ENCODE results near the gene SLC45A1. TPM values are rescaled to one million over a fixed set of nuclear protein-coding genes. Genes with fewer than 3 reads are reported as not detected.

Gene SLC45A1
- total RNA-seq, 2 donors from 2014 or later = 0.15 to 0.42 TPM

DNA sequence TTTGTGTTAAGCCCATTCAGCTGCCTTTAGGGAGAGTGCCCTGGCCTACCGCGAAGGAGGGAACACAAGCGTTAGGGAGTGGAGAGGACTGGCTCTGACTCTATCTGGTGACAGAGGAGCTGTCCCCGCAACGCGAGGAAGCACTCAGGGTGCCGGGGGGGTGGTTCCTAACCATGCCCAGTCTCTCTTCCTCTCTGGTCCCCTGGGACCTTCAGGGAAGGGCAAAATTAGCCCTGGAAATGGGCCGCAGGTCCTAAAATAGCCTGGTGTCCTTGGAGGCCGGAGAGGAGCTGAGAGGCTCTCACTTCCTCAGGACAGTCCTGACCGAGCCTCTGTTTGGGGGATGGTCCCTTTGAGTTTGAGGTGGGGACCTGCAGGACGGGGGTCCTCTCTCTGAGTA lies 5.8 kb downstream of the SLC45A1 start:
- no peaks in the 10 kb centered on the region for H3K36me3 Mint-ChIP-seq (ENCODE audit: low read depth)
- H3K4me1 Mint-ChIP-seq = peaks cover 7% of the 10 kb centered on the region
- no peak overlapping the region for H3K4me3 Mint-ChIP-seq
- no peak for ATAC-seq (replicated peaks)
- H3K9me3 Mint-ChIP-seq = peaks cover 4% of the 10 kb centered on the region
- H3K27me3 Mint-ChIP-seq = no peaks in the 10 kb centered on the region
- no peak overlapping the region for H3K27ac Mint-ChIP-seq

- no peak overlapping the region for H3K27ac Mint-ChIP-seq
- H3K4me3 Mint-ChIP-seq = no peak overlapping the region
- no peaks in the 10 kb centered on the region for H3K36me3 Mint-ChIP-seq (ENCODE audit: low read depth)
- peaks cover 4% of the 10 kb centered on the region for H3K9me3 Mint-ChIP-seq
- no peak for ATAC-seq (replicated peaks)
- peaks cover 7% of the 10 kb centered on the region for H3K4me1 Mint-ChIP-seq
- H3K27me3 Mint-ChIP-seq = no peaks in the 10 kb centered on the region
These were observed 6.4 kb downstream of the SLC45A1 start for GRCh38 chr1:8324176-8324810.

GRCh38 chr1:8325771-8326170 lies 7.9 kb downstream of the SLC45A1 start:
- Mint-ChIP-seq H3K4me3 (no peak overlapping the region), H3K27ac (no peak overlapping the region), H3K9me3 (peaks cover 4% of the 10 kb centered on the region), H3K4me1 (peaks cover 7% of the 10 kb centered on the region), H3K27me3 (no peaks in the 10 kb centered on the region), H3K36me3 (ENCODE audit: low read depth) (no peaks in the 10 kb centered on the region)
- no peak for ATAC-seq (replicated peaks)

- H3K27ac Mint-ChIP-seq = no peak overlapping the region
- no peak overlapping the region for H3K4me3 Mint-ChIP-seq
- no peaks in the 10 kb centered on the region for H3K36me3 Mint-ChIP-seq (ENCODE audit: low read depth)
- peaks cover 4% of the 10 kb centered on the region for H3K9me3 Mint-ChIP-seq
- H3K4me1 Mint-ChIP-seq = peaks cover 6% of the 10 kb centered on the region
- ATAC-seq (replicated peaks) = no peak
- H3K27me3 Mint-ChIP-seq = no peaks in the 10 kb centered on the region
These were observed 8.4 kb downstream of the SLC45A1 start for GRCh38 chr1:8326265-8326664.

DNA sequence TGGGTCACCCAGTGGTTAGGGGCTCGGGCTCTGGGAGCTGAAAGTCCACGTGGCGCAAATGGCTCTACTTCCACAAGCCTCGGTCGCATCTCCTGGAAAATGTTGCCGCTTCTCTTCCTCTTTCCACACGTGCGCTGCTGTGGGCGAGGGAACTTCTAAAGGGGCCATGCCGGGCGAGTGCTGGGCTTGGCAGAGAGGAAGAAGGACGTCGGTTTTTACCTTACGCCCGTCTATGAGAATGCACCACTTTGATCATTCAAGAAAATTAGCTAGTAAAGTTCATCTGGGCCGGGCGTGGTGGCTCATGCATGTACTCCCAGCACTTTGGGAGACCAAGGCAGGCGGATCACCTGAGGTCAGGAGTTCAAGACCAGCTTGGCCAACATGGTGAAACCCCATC lies 10.4 kb downstream of the SLC45A1 start:
- Mint-ChIP-seq H3K4me3 (no peak overlapping the region), H3K36me3 (ENCODE audit: low read depth) (no peaks in the 10 kb centered on the region), H3K4me1 (no peaks in the 10 kb centered on the region), H3K9me3 (no peaks in the 10 kb centered on the region), H3K27me3 (no peaks in the 10 kb centered on the region), H3K27ac (no peak overlapping the region)
- no peak for ATAC-seq (replicated peaks)

DNA sequence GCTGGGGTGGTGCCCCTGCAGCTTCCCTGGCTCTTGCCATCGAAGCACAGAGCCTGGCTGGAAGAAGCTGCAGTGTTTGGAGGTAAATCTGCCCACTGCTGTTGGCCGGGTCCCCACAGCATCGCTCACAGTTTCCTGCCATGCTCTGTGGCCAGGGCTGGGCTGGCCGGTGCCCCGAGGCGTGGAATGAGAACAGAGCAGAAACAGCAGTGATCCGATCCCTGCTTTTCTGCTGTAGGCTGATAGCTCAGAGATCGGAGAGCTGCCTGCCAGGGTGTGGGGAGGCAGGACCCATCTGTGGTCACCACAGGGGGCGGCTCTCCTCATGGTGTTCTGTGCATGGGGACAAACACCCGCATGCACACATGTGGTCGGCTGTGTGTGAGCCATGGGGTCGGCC lies 11.5 kb downstream of the SLC45A1 start:
- no peaks in the 10 kb centered on the region for H3K36me3 Mint-ChIP-seq (ENCODE audit: low read depth)
- no peak overlapping the region for H3K27ac Mint-ChIP-seq
- H3K4me3 Mint-ChIP-seq = no peak overlapping the region
- no peak for ATAC-seq (replicated peaks)
- no peaks in the 10 kb centered on the region for H3K4me1 Mint-ChIP-seq
- H3K27me3 Mint-ChIP-seq = no peaks in the 10 kb centered on the region
- no peaks in the 10 kb centered on the region for H3K9me3 Mint-ChIP-seq

DNA sequence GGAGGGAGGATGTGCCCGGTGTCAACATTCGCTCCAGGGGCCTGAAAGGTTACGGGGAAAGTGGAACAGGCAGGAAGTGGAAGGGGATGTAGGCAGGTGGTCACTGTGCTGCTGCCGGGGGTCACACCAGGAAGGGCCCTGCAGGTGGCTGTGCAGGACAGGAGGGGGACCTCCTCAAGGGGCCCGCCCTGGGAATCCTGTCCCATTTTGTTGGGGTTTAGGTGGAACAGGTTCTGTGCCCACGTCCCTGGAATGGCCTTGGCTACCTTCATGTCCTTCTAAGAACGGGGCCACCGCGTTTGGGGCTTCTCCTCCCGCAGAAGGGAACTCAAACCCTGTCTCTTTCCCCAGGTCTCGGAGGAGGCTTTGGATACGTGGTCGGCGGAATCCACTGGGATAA lies 11.9 kb downstream of the SLC45A1 start:
- ATAC-seq (replicated peaks) = no peak
- H3K4me1 Mint-ChIP-seq = no peaks in the 10 kb centered on the region
- H3K9me3 Mint-ChIP-seq = no peaks in the 10 kb centered on the region
- H3K4me3 Mint-ChIP-seq = no peak overlapping the region
- no peaks in the 10 kb centered on the region for H3K27me3 Mint-ChIP-seq
- H3K27ac Mint-ChIP-seq = no peak overlapping the region
- no peaks in the 10 kb centered on the region for H3K36me3 Mint-ChIP-seq (ENCODE audit: low read depth)

- H3K27me3 Mint-ChIP-seq = no peaks in the 10 kb centered on the region
- H3K4me3 Mint-ChIP-seq = no peak overlapping the region
- H3K36me3 Mint-ChIP-seq (ENCODE audit: low read depth) = no peaks in the 10 kb centered on the region
- ATAC-seq (replicated peaks) = no peak
- no peaks in the 10 kb centered on the region for H3K9me3 Mint-ChIP-seq
- H3K27ac Mint-ChIP-seq = no peak overlapping the region
- H3K4me1 Mint-ChIP-seq = no peaks in the 10 kb centered on the region
These were observed 12.6 kb downstream of the SLC45A1 start for GRCh38 chr1:8330271-8331125.

DNA sequence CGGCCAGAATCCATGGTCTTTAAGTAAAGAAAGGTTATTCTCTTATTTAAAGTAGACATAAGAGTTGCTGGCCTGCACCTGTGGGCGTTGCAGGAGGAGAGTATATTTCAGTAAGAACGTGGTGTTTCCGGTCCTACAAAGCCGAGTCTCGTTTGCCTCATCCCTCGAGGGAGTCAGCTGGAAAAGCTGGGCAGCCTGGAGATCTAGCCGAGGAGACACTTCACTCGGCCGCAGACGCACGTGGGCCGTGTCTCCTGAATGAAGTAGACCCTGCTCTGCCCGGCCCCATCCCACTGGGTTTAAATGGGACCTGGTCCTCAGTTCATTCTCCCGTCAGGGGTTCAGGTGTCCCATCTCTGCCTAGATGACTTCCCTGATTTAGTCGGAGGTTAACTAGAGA lies 14.9 kb downstream of the SLC45A1 start:
- Mint-ChIP-seq H3K36me3 (ENCODE audit: low read depth) (no peaks in the 10 kb centered on the region), H3K27me3 (no peaks in the 10 kb centered on the region), H3K27ac (no peak overlapping the region), H3K4me1 (no peaks in the 10 kb centered on the region), H3K9me3 (peaks cover 4% of the 10 kb centered on the region), H3K4me3 (no peak overlapping the region)
- no peak for ATAC-seq (replicated peaks)

GRCh38 chr1:8333246-8333987 lies 15.5 kb downstream of the SLC45A1 start:
- Mint-ChIP-seq H3K27ac (no peak overlapping the region), H3K9me3 (peaks cover 4% of the 10 kb centered on the region)

GRCh38 chr1:8334106-8334851 lies 16.4 kb downstream of the SLC45A1 start:
- no peaks in the 10 kb centered on the region for H3K36me3 Mint-ChIP-seq (ENCODE audit: low read depth)
- H3K4me1 Mint-ChIP-seq = no peaks in the 10 kb centered on the region
- no peaks in the 10 kb centered on the region for H3K27me3 Mint-ChIP-seq
- H3K9me3 Mint-ChIP-seq = peaks cover 4% of the 10 kb centered on the region
- no peak for ATAC-seq (replicated peaks)
- H3K27ac Mint-ChIP-seq = no peak overlapping the region
- H3K4me3 Mint-ChIP-seq = no peak overlapping the region

More at GRCh38 chr1:8333246-8333987, 15.5 kb downstream of the SLC45A1 start:
- Mint-ChIP-seq H3K4me3 (no peak overlapping the region), H3K36me3 (ENCODE audit: low read depth) (no peaks in the 10 kb centered on the region), H3K4me1 (no peaks in the 10 kb centered on the region), H3K27me3 (no peaks in the 10 kb centered on the region)
- no peak for ATAC-seq (replicated peaks)

GRCh38 chr1:8335246-8335645 lies 17.3 kb downstream of the SLC45A1 start:
- ATAC-seq (replicated peaks) = no peak
- Mint-ChIP-seq H3K4me1 (no peaks in the 10 kb centered on the region), H3K9me3 (peaks cover 4% of the 10 kb centered on the region), H3K4me3 (no peak overlapping the region), H3K27ac (no peak overlapping the region), H3K27me3 (no peaks in the 10 kb centered on the region), H3K36me3 (ENCODE audit: low read depth) (no peaks in the 10 kb centered on the region)

DNA sequence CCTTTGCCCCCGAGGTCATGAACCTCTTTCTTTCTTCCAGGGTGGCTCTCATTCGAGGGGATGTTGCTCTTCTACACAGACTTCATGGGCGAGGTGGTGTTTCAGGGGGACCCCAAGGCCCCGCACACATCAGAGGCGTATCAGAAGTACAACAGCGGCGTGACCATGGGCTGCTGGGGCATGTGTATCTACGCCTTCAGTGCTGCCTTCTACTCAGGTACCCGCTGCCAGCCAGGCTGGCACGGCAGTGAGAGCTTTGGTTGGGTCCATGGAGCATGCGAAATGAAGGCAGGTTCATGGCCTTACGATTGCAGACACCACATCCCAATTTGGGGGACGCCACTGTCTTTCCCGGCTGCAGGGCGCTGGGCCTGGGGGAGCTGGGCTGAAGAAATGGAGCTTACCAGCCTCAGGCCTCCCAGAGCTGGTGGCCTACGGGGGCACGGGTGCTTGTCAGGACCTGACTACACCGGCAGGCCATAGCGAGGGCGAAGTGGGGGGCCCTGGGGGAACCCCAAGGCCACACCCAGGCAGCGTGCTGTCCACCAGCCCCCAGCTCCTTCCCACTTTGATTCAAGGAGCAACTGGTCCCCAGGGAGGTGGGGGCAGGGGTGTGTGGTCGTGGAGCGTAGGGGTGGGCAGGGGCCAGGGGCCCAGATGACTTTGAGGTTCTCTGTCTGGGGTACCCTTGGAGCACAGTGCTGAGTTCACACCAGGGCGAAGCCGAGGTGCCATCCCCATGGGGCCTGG lies 20.0 kb downstream of the SLC45A1 start:
- no peaks in the 10 kb centered on the region for H3K4me1 Mint-ChIP-seq
- no peak overlapping the region for H3K27ac Mint-ChIP-seq
- no peaks in the 10 kb centered on the region for H3K27me3 Mint-ChIP-seq
- H3K4me3 Mint-ChIP-seq = no peak overlapping the region
- H3K36me3 Mint-ChIP-seq (ENCODE audit: low read depth) = no peaks in the 10 kb centered on the region
- H3K9me3 Mint-ChIP-seq = peaks cover 4% of the 10 kb centered on the region
- ATAC-seq (replicated peaks) = no peak
